Breast epithelium (tissue), 3 donors: ENCODE data around the gene NUP37.

Source experiments
- POLR2A ChIP-seq: fragments of 450-650 bp; IDR thresholded peaks from one replicate; pipeline ENCODE4 v1.6.1; 2016; ENCODE audit warnings: antibody characterized with exemption, mild to moderate bottlenecking, moderate library complexity
- POLR2AphosphoS5 ChIP-seq, 3 donors: sonication (generic); formaldehyde crosslinking; IDR thresholded peaks; one replicate each; pipeline ENCODE4 v1.6.1; 2017; ENCODE audit warnings: antibody characterized with exemption in 3 of 3
- TF ChIP-seq, protein P1 (sequence below), 3 donors: fragments of 450-650 bp; IDR thresholded peaks; one replicate each; pipeline ENCODE4 v1.5.1; 2016 to 2017; ENCODE audit warnings: antibody characterized with exemption in 3 of 3, mild to moderate bottlenecking in 3 of 3, moderate library complexity in 3 of 3

GRCh38 chr12:102095677-102096263 is 24.1 kb downstream of the NUP37 start:
- TF ChIP-seq, protein P1, sequence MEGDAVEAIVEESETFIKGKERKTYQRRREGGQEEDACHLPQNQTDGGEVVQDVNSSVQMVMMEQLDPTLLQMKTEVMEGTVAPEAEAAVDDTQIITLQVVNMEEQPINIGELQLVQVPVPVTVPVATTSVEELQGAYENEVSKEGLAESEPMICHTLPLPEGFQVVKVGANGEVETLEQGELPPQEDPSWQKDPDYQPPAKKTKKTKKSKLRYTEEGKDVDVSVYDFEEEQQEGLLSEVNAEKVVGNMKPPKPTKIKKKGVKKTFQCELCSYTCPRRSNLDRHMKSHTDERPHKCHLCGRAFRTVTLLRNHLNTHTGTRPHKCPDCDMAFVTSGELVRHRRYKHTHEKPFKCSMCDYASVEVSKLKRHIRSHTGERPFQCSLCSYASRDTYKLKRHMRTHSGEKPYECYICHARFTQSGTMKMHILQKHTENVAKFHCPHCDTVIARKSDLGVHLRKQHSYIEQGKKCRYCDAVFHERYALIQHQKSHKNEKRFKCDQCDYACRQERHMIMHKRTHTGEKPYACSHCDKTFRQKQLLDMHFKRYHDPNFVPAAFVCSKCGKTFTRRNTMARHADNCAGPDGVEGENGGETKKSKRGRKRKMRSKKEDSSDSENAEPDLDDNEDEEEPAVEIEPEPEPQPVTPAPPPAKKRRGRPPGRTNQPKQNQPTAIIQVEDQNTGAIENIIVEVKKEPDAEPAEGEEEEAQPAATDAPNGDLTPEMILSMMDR (IDR thresholded peaks at IDR 0.05): peak in 1 of 3 donors; percentile 12
- TF ChIP-seq POLR2A (no peak), POLR2AphosphoS5 (IDR thresholded peaks at IDR 0.05) (no peak)
